Measurements from ENCODE around the gene RNU1-1. TPM values are rescaled to one million over a fixed set of nuclear protein-coding genes. Genes with fewer than 3 reads are reported as not detected.
"Not testable (repeated sequence)": the region's sequence is repeated elsewhere in the genome, so short reads cannot be mapped to it uniquely, and the experiment has no call there.

RNU1-1 gene
- total and polyA plus RNA-seq, 2 donors = 17,380 TPM; not detected in 1

DNA sequence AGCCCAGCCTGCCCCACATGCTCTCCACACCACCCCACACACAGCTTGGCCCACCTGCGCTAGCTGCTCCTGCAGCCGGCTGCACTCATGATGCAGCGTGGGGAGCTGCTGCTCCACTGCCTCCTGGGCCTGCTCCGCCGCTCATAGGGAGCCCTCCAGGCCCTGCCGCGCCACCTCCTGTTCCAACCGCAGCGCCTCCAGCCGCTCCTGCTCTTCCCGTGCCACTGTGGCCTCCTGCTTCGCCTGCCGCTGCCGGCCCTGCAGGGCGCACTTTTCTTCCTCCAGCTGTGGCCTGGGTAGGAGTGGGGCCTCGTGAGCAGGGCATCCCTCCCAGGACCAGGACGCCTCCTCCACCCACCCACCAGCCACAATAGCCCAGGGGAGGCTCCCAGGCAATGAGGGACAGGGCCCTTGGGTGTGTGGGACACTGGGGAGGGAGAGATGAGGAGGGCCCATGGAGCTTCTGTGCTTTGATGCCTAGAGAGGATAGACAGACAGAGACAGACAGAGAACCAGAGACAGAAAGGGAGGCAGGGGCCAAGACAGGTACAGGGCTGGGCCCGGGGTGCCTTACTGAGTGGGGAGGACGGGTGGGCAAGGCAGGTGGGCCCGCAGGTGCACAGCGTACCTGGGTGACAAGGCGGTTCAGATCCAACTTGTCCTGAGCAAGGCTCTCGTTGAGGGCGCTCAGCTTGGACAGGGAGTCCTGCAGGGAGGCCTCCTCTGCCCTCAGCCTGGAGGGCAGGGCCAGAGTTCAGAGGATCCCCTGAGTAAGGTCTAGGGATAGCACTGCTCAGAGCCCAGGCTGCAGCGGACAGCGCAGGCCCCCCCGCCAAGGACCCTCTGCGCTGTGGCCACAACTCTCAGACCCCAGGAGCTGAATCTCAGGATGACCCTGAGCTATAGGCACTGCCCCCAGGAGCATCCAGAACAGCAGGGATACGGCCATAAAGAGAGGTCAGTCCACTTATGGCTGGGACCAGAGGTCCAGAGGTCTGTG lies 38.0 kb downstream of the RNU1-1 start:
- not testable (repeated sequence) for H3K27ac ChIP-seq (ENCODE audit: low read depth in 1 of 2, low read length in 1 of 2); H3K4me3 ChIP-seq (ENCODE audit: low read length in 2 of 2); H3K27me3 ChIP-seq (ENCODE audit: control insufficient read depth in 2 of 2, insufficient read depth in 1 of 2, low read length in 1 of 2); H3K4me1 ChIP-seq (ENCODE audit: control insufficient read depth in 2 of 2, insufficient read depth in 2 of 2, low read length in 2 of 2); DNase-seq (ENCODE audit: low read depth in 6 of 9, low spot score in 9 of 9); H3K9me3 ChIP-seq (ENCODE audit: control insufficient read depth in 2 of 2, insufficient read depth in 1 of 2, low read length in 1 of 2)
- peaks cover 10 to 32% of the 10 kb centered on the region in 2 donors for H3K36me3 ChIP-seq (ENCODE audit: control insufficient read depth in 2 of 2, insufficient read depth in 2 of 2, low read length in 1 of 2)
- 96% methylated on average over 29 of the region's 29 CpGs for WGBS

- DNase-seq (ENCODE audit: low read depth in 6 of 9, low spot score in 9 of 9); H3K4me1 ChIP-seq (ENCODE audit: control insufficient read depth in 2 of 2, insufficient read depth in 2 of 2, low read length in 2 of 2); H3K27ac ChIP-seq (ENCODE audit: low read depth in 1 of 2, low read length in 1 of 2); H3K27me3 ChIP-seq (ENCODE audit: control insufficient read depth in 2 of 2, insufficient read depth in 1 of 2, low read length in 1 of 2); H3K4me3 ChIP-seq (ENCODE audit: low read length in 2 of 2); H3K9me3 ChIP-seq (ENCODE audit: control insufficient read depth in 2 of 2, insufficient read depth in 1 of 2, low read length in 1 of 2): not testable (repeated sequence)
- 99% methylated on average over 2 of the region's 2 CpGs for WGBS
- peaks cover 5 to 30% of the 10 kb centered on the region in 2 donors for H3K36me3 ChIP-seq (ENCODE audit: control insufficient read depth in 2 of 2, insufficient read depth in 2 of 2, low read length in 1 of 2)
Measured at GRCh38 chr1:16474891-16475290, 39.2 kb downstream of the RNU1-1 start.

GRCh38 chr1:16474166-16474800 lies 39.8 kb downstream of the RNU1-1 start:
- no peaks in the 10 kb centered on the region for H3K9me3 ChIP-seq (ENCODE audit: control insufficient read depth in 2 of 2, insufficient read depth in 1 of 2, low read length in 1 of 2)
- H3K27ac ChIP-seq (ENCODE audit: low read depth in 1 of 2, low read length in 1 of 2) = no peak overlapping the region
- WGBS = 95% methylated on average over 28 of the region's 28 CpGs
- H3K4me1 ChIP-seq (ENCODE audit: control insufficient read depth in 2 of 2, insufficient read depth in 2 of 2, low read length in 2 of 2) = no peaks in the 10 kb centered on the region
- no peak overlapping the region for H3K4me3 ChIP-seq (ENCODE audit: low read length in 2 of 2)
- no peaks in the 10 kb centered on the region for H3K27me3 ChIP-seq (ENCODE audit: control insufficient read depth in 2 of 2, insufficient read depth in 1 of 2, low read length in 1 of 2)
- DNase-seq (ENCODE audit: low read depth in 6 of 9, low spot score in 9 of 9) = no peak
- peaks cover 5 to 30% of the 10 kb centered on the region in 2 donors for H3K36me3 ChIP-seq (ENCODE audit: control insufficient read depth in 2 of 2, insufficient read depth in 2 of 2, low read length in 1 of 2)

GRCh38 chr1:16468558-16468957 lies 45.5 kb downstream of the RNU1-1 start:
- Histone ChIP-seq H3K4me1 (ENCODE audit: control insufficient read depth in 2 of 2, insufficient read depth in 2 of 2, low read length in 2 of 2) (no peaks in the 10 kb centered on the region), H3K4me3 (ENCODE audit: low read length in 2 of 2) (no peak overlapping the region), H3K27ac (ENCODE audit: low read depth in 1 of 2, low read length in 1 of 2) (no peak overlapping the region), H3K36me3 (ENCODE audit: control insufficient read depth in 2 of 2, insufficient read depth in 2 of 2, low read length in 1 of 2) (peaks cover 11% of the 10 kb centered on the region in 2 donors), H3K9me3 (ENCODE audit: control insufficient read depth in 2 of 2, insufficient read depth in 1 of 2, low read length in 1 of 2) (no peaks in the 10 kb centered on the region), H3K27me3 (ENCODE audit: control insufficient read depth in 2 of 2, insufficient read depth in 1 of 2, low read length in 1 of 2) (no peaks in the 10 kb centered on the region)
- no peak for DNase-seq (ENCODE audit: low read depth in 6 of 9, low spot score in 9 of 9)
- 78% methylated on average over 3 of the region's 3 CpGs for WGBS

DNA sequence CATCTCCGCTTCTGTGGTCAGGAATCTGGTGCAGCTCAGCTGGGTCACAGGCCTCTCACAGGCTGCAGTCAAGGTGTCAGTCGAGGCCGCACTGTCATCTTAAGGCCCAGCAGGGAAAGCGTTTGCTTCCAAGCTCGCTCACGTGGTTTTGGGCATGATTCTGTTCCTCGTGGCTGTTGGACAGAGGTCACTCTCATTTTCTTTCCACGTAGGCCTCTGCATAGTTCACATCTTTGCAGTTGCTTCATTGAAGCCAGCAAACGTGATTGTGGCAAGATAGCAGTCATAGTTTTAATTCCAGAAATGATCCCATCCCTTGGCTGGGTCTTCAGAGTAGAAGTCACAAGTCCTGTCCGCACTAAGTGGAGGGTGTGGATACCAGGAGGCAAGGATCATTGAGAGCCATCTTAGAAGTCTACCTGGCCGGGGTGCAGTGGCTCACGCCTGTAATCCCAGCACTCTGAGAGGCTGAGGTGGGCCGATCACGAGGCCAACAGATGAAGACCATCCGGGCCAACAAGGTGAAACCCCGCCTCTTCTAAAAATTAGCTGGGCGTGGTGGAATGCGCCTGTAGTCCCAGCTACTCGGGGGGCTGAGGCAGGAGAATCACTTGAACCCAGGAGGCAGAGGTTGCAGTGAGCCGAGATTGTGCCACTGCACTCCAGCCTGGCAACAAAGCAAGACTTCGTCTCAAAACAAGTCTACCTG lies 49.0 kb downstream of the RNU1-1 start:
- WGBS = 97% methylated on average over 21 of the region's 21 CpGs
- Histone ChIP-seq H3K36me3 (ENCODE audit: control insufficient read depth in 2 of 2, insufficient read depth in 2 of 2, low read length in 1 of 2) (peaks cover 32 to 34% of the 10 kb centered on the region in 2 donors), H3K27me3 (ENCODE audit: control insufficient read depth in 2 of 2, insufficient read depth in 1 of 2, low read length in 1 of 2) (no peaks in the 10 kb centered on the region), H3K27ac (ENCODE audit: low read depth in 1 of 2, low read length in 1 of 2) (no peak overlapping the region), H3K9me3 (ENCODE audit: control insufficient read depth in 2 of 2, insufficient read depth in 1 of 2, low read length in 1 of 2) (no peaks in the 10 kb centered on the region), H3K4me3 (ENCODE audit: low read length in 2 of 2) (no peak overlapping the region), H3K4me1 (ENCODE audit: control insufficient read depth in 2 of 2, insufficient read depth in 2 of 2, low read length in 2 of 2) (no peaks in the 10 kb centered on the region)
- DNase-seq (ENCODE audit: low read depth in 6 of 9, low spot score in 9 of 9) = no peak

Other genes starting within 250 kb of the RNU1-1 start
- 12.4 TPM for gene FBXO42, start 161.8 kb downstream of the RNU1-1 start, total RNA-seq
- gene FBXO42, start 161.8 kb downstream of the RNU1-1 start, polyA plus RNA-seq = 20.8 TPM
- 46.5 TPM for gene SZRD1, start 147.0 kb downstream of the RNU1-1 start, total RNA-seq
- gene SZRD1, start 147.0 kb downstream of the RNU1-1 start, polyA plus RNA-seq = 50.8 TPM
- not detected for gene SPATA21, start 76.9 kb downstream of the RNU1-1 start, total RNA-seq
- gene SPATA21, start 76.9 kb downstream of the RNU1-1 start, polyA plus RNA-seq = 0.25 TPM
- 97.7 TPM for gene NECAP2, start 73.6 kb downstream of the RNU1-1 start, total RNA-seq
- gene NECAP2, start 73.6 kb downstream of the RNU1-1 start, polyA plus RNA-seq = 91.7 TPM
- gene NBPF1, start 99.3 kb upstream of the RNU1-1 start, total RNA-seq = 7.2 TPM
- 5.1 TPM for gene NBPF1, start 99.3 kb upstream of the RNU1-1 start, polyA plus RNA-seq
- gene RNU1-3, start 152.7 kb upstream of the RNU1-1 start, total RNA-seq = 17,380 TPM
- gene RNU1-3, start 152.7 kb upstream of the RNU1-1 start, polyA plus RNA-seq = not detected
- 17,380 TPM for gene RNU1-4, start 226.2 kb upstream of the RNU1-1 start, total RNA-seq
- gene RNU1-4, start 226.2 kb upstream of the RNU1-1 start, polyA plus RNA-seq = not detected